ENCODE results near the gene GAS1.

The GAS1 gene

GRCh38 chr9:86974421-86974820 lies 27.1 kb upstream of the GAS1 start:
- H4K91ac ChIP-seq (ENCODE audit: low read depth, low read length, poor library complexity) = no peak overlapping the region
- H3K18ac ChIP-seq (ENCODE audit: low read length) = no peak overlapping the region
- no CpG with 5 or more reads among the region's 2 CpGs for WGBS, 2 donors (ENCODE audit: extremely low coverage in 2 of 2, insufficient read length in 2 of 2, insufficient replicate concordance in 1 of 2)
- no peak overlapping the region for H3K4me2 ChIP-seq (ENCODE audit: insufficient read depth, low read length, poor library complexity, severe bottlenecking)
- H2BK12ac ChIP-seq (ENCODE audit: low read length) = no peak overlapping the region
- no peak overlapping the region for H3K14ac ChIP-seq (ENCODE audit: low read length)
- no peak overlapping the region for H2BK120ac ChIP-seq (ENCODE audit: low read depth, low read length)
- H3K9ac ChIP-seq (ENCODE audit: low read depth, low read length, poor library complexity) = no peak overlapping the region
- H3K23ac ChIP-seq (ENCODE audit: low read depth, low read length, poor library complexity) = no peak overlapping the region
- H3K27ac ChIP-seq (replicated peaks; ENCODE audit: low read length) = no peak overlapping the region
- H2BK15ac ChIP-seq (ENCODE audit: low read length) = no peak overlapping the region
- H3K4ac ChIP-seq (ENCODE audit: low read length) = no peak overlapping the region
- H3K9me3 ChIP-seq (replicated peaks in 1 of 2; ENCODE audit: control insufficient read depth in 2 of 2, insufficient read depth in 1 of 2, low read depth in 1 of 2, low read length in 2 of 2) = peaks cover 0 to 2% of the 10 kb centered on the region in 2 donors
- H2AK5ac ChIP-seq (ENCODE audit: low read depth, low read length) = no peak overlapping the region
- no peak overlapping the region for H2AFZ ChIP-seq (ENCODE audit: low read length)
- H3K36me3 ChIP-seq (replicated peaks in 1 of 2; ENCODE audit: control insufficient read depth in 2 of 2, insufficient read depth in 2 of 2, low read length in 2 of 2) = no peaks in the 10 kb centered on the region
- H3K4me3 ChIP-seq (ENCODE audit: low read length in 2 of 2) = no peak overlapping the region
- H2BK5ac ChIP-seq (ENCODE audit: low read length) = no peak overlapping the region
- no peaks in the 10 kb centered on the region for H3K79me1 ChIP-seq (ENCODE audit: low read depth, low read length)
- H3K4me1 ChIP-seq (ENCODE audit: control insufficient read depth in 2 of 2, insufficient read depth in 1 of 2, low read depth in 1 of 2, low read length in 2 of 2) = no peaks in the 10 kb centered on the region
- DNase-seq (ENCODE audit: low spot score) = no peak
- H3K27me3 ChIP-seq (ENCODE audit: control insufficient read depth in 3 of 3, insufficient read depth in 3 of 3, low read depth in 1 of 3, low read length in 3 of 3) = peaks cover 0 to 2% (median 0%) of the 10 kb centered on the region in 3 experiments
- H4K8ac ChIP-seq (ENCODE audit: low read depth, low read length) = no peak overlapping the region

GRCh38 chr9:86971742-86972141 lies 24.4 kb upstream of the GAS1 start:
- Histone ChIP-seq H3K4ac (ENCODE audit: low read length) (no peak overlapping the region), H3K4me3 (ENCODE audit: low read length in 2 of 2) (no peak overlapping the region), H3K79me1 (ENCODE audit: low read depth, low read length) (no peaks in the 10 kb centered on the region), H4K91ac (ENCODE audit: low read depth, low read length, poor library complexity) (no peak overlapping the region), H2BK5ac (ENCODE audit: low read length) (no peak overlapping the region), H3K23ac (ENCODE audit: low read depth, low read length, poor library complexity) (no peak overlapping the region), H2AK5ac (ENCODE audit: low read depth, low read length) (no peak overlapping the region), H3K18ac (ENCODE audit: low read length) (no peak overlapping the region), H3K9ac (ENCODE audit: low read depth, low read length, poor library complexity) (no peak overlapping the region), H3K14ac (ENCODE audit: low read length) (no peak overlapping the region), H3K4me1 (ENCODE audit: control insufficient read depth in 2 of 2, insufficient read depth in 1 of 2, low read depth in 1 of 2, low read length in 2 of 2) (no peaks in the 10 kb centered on the region), H2BK15ac (ENCODE audit: low read length) (no peak overlapping the region), H3K9me3 (replicated peaks in 1 of 2; ENCODE audit: control insufficient read depth in 2 of 2, insufficient read depth in 1 of 2, low read depth in 1 of 2, low read length in 2 of 2) (no peaks in the 10 kb centered on the region), H2BK120ac (ENCODE audit: low read depth, low read length) (no peak overlapping the region), H3K4me2 (ENCODE audit: insufficient read depth, low read length, poor library complexity, severe bottlenecking) (no peak overlapping the region), H3K27me3 (ENCODE audit: control insufficient read depth in 3 of 3, insufficient read depth in 3 of 3, low read depth in 1 of 3, low read length in 3 of 3) (peaks cover 0 to 2% (median 0%) of the 10 kb centered on the region in 3 experiments), H3K27ac (replicated peaks; ENCODE audit: low read length) (no peak overlapping the region), H2AFZ (ENCODE audit: low read length) (no peak overlapping the region), H3K36me3 (replicated peaks in 1 of 2; ENCODE audit: control insufficient read depth in 2 of 2, insufficient read depth in 2 of 2, low read length in 2 of 2) (no peaks in the 10 kb centered on the region), H2BK12ac (ENCODE audit: low read length) (no peak overlapping the region), H4K8ac (ENCODE audit: low read depth, low read length) (no peak overlapping the region)
- no peak for DNase-seq (ENCODE audit: low spot score)

- Histone ChIP-seq H3K4me1 (ENCODE audit: control insufficient read depth in 2 of 2, insufficient read depth in 1 of 2, low read depth in 1 of 2, low read length in 2 of 2) (no peaks in the 10 kb centered on the region), H3K9me3 (replicated peaks in 1 of 2; ENCODE audit: control insufficient read depth in 2 of 2, insufficient read depth in 1 of 2, low read depth in 1 of 2, low read length in 2 of 2) (no peaks in the 10 kb centered on the region)
- no CpG with 5 or more reads among the region's 8 CpGs for WGBS, 2 donors (ENCODE audit: extremely low coverage in 2 of 2, insufficient read length in 2 of 2, insufficient replicate concordance in 1 of 2)
Measured at GRCh38 chr9:86968258-86968920, 21.1 kb upstream of the GAS1 start.

DNA sequence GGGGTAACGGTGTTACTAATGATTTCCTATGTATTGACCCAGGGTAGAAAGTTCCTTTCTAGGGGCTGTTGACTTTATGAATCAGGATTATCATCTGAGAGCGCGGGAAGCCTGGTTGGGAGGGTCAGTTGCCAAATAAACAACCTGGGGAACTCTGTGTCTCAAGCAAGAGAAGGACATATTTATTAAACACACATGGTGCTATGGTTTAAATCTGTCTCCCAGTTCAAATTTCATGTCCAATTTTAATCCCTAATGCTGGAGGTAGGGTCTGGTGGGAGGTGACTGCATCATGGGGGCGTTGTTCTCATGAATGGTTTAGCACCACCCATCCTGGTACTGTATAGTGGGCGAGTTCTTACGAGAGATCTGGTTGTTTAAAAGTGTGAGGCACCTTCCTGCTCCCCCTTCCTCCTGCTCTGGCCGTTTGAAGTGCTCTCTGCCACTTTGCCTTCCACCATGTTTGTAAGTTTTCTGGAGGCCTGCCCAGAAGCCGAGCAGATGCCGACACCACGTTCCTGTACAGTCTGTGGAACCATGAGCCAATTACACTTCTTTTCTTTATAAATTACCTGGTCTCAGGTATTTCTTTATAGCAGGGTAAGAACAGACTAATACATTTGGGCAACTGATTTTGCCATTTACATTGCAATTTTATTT lies 19.7 kb upstream of the GAS1 start:
- Histone ChIP-seq H2BK5ac (ENCODE audit: low read length) (no peak overlapping the region), H3K27ac (replicated peaks; ENCODE audit: low read length) (no peak overlapping the region), H3K79me1 (ENCODE audit: low read depth, low read length) (no peaks in the 10 kb centered on the region), H2BK120ac (ENCODE audit: low read depth, low read length) (no peak overlapping the region), H3K4me3 (ENCODE audit: low read length in 2 of 2) (no peak overlapping the region), H3K4me2 (ENCODE audit: insufficient read depth, low read length, poor library complexity, severe bottlenecking) (no peak overlapping the region), H3K18ac (ENCODE audit: low read length) (no peak overlapping the region), H3K9ac (ENCODE audit: low read depth, low read length, poor library complexity) (no peak overlapping the region), H3K4ac (ENCODE audit: low read length) (no peak overlapping the region), H3K14ac (ENCODE audit: low read length) (no peak overlapping the region), H3K9me3 (replicated peaks in 1 of 2; ENCODE audit: control insufficient read depth in 2 of 2, insufficient read depth in 1 of 2, low read depth in 1 of 2, low read length in 2 of 2) (no peaks in the 10 kb centered on the region), H3K4me1 (ENCODE audit: control insufficient read depth in 2 of 2, insufficient read depth in 1 of 2, low read depth in 1 of 2, low read length in 2 of 2) (no peaks in the 10 kb centered on the region), H3K36me3 (replicated peaks in 1 of 2; ENCODE audit: control insufficient read depth in 2 of 2, insufficient read depth in 2 of 2, low read length in 2 of 2) (no peaks in the 10 kb centered on the region), H2BK15ac (ENCODE audit: low read length) (no peak overlapping the region), H2BK12ac (ENCODE audit: low read length) (no peak overlapping the region), H3K27me3 (ENCODE audit: control insufficient read depth in 3 of 3, insufficient read depth in 3 of 3, low read depth in 1 of 3, low read length in 3 of 3) (no peaks in the 10 kb centered on the region), H2AFZ (ENCODE audit: low read length) (no peak overlapping the region), H3K23ac (ENCODE audit: low read depth, low read length, poor library complexity) (no peak overlapping the region), H4K8ac (ENCODE audit: low read depth, low read length) (no peak overlapping the region), H2AK5ac (ENCODE audit: low read depth, low read length) (no peak overlapping the region), H4K91ac (ENCODE audit: low read depth, low read length, poor library complexity) (no peak overlapping the region)
- DNase-seq (ENCODE audit: low spot score) = no peak
- WGBS, 2 donors (ENCODE audit: extremely low coverage in 2 of 2, insufficient read length in 2 of 2, insufficient replicate concordance in 1 of 2) = no CpG with 5 or more reads among the region's 10 CpGs

More at GRCh38 chr9:86968258-86968920, 21.1 kb upstream of the GAS1 start:
- no peak overlapping the region for H3K18ac ChIP-seq (ENCODE audit: low read length)
- no peaks in the 10 kb centered on the region for H3K36me3 ChIP-seq (replicated peaks in 1 of 2; ENCODE audit: control insufficient read depth in 2 of 2, insufficient read depth in 2 of 2, low read length in 2 of 2)
- no peak for DNase-seq (ENCODE audit: low spot score)
- H3K23ac ChIP-seq (ENCODE audit: low read depth, low read length, poor library complexity) = no peak overlapping the region
- no peak overlapping the region for H4K8ac ChIP-seq (ENCODE audit: low read depth, low read length)
- no peak overlapping the region for H2AK5ac ChIP-seq (ENCODE audit: low read depth, low read length)
- no peak overlapping the region for H4K91ac ChIP-seq (ENCODE audit: low read depth, low read length, poor library complexity)
- no peak overlapping the region for H2BK5ac ChIP-seq (ENCODE audit: low read length)
- no peak overlapping the region for H3K27ac ChIP-seq (replicated peaks; ENCODE audit: low read length)
- H3K4ac ChIP-seq (ENCODE audit: low read length) = no peak overlapping the region
- H3K4me2 ChIP-seq (ENCODE audit: insufficient read depth, low read length, poor library complexity, severe bottlenecking) = no peak overlapping the region
- H2BK120ac ChIP-seq (ENCODE audit: low read depth, low read length) = no peak overlapping the region
- H3K27me3 ChIP-seq (ENCODE audit: control insufficient read depth in 3 of 3, insufficient read depth in 3 of 3, low read depth in 1 of 3, low read length in 3 of 3) = peaks cover 0 to 2% (median 0%) of the 10 kb centered on the region in 3 experiments
- no peak overlapping the region for H2BK12ac ChIP-seq (ENCODE audit: low read length)
- H3K79me1 ChIP-seq (ENCODE audit: low read depth, low read length) = no peaks in the 10 kb centered on the region
- no peak overlapping the region for H3K4me3 ChIP-seq (ENCODE audit: low read length in 2 of 2)
- no peak overlapping the region for H2AFZ ChIP-seq (ENCODE audit: low read length)
- H3K14ac ChIP-seq (ENCODE audit: low read length) = no peak overlapping the region
- H3K9ac ChIP-seq (ENCODE audit: low read depth, low read length, poor library complexity) = no peak overlapping the region
- no peak overlapping the region for H2BK15ac ChIP-seq (ENCODE audit: low read length)
